IMR-90 (cell line): ENCODE measurements around the gene RTEL1. TPM values are rescaled to one million over a fixed set of nuclear protein-coding genes. Genes with fewer than 3 reads are reported as not detected.

Source experiments
- ATAC-seq: fragments of 200-7000 bp; cut with Tn5 transposase; 2 replicates; pipeline ENCODE4 v1.9.1; 2020; ENCODE audit warnings: low read depth, mild to moderate bottlenecking, moderate library complexity
- BruUV-seq: library from RNA; stranded (reverse); fragments of 400-500 nt; replicated peaks from 2 replicates; lab custom pipeline; 2021; lab: Mats Ljungman, UMichigan
- CTCF ChIA-PET: fragments of 300-600 bp; formaldehyde crosslinking; extraction: SDS; loops from one replicate; lab custom pipeline; 2021; ENCODE audit warnings: antibody characterized with exemption; lab: Yijun Ruan, JAX
- POLR2A ChIA-PET: fragments of 300-600 bp; sonication (Branson Sonifier 250); formaldehyde crosslinking; loops from one replicate; lab custom pipeline; 2022; ENCODE audit warnings: antibody characterized with exemption; ENCODE audit not compliant: unreplicated experiment; lab: Charles Lee
- DNase-seq: peaks from one replicate; pipeline ENCODE4 v3.0.0; 2013
- H2AFZ ChIP-seq: replicated peaks from 2 replicates; pipeline ENCODE3; 2013; ENCODE audit warnings: low read length, mild to moderate bottlenecking; ENCODE audit not compliant: poor library complexity
- H2AK5ac ChIP-seq: 2 replicates; pipeline ENCODE4 v1.6.1; 2013; ENCODE audit warnings: low read depth, low read length, inconsistent platforms
- H2AK9ac ChIP-seq: replicated peaks from 2 replicates; pipeline ENCODE3; 2013; ENCODE audit warnings: mild to moderate bottlenecking, low read depth, low read length, moderate library complexity; ENCODE audit not compliant: poor library complexity
- H2BK120ac ChIP-seq: 2 replicates; pipeline ENCODE4 v1.6.1; 2013; ENCODE audit warnings: low read depth, low read length, inconsistent platforms
- H2BK15ac ChIP-seq: 3 replicates; pipeline ENCODE4 v1.6.1; 2013; ENCODE audit warnings: low read depth, low read length, inconsistent platforms
- H2BK20ac ChIP-seq: 2 replicates; pipeline ENCODE4 v1.6.1; 2013; ENCODE audit warnings: low read depth, mild to moderate bottlenecking, inconsistent platforms, low read length, moderate library complexity
- H2BK5ac ChIP-seq: 2 replicates; pipeline ENCODE4 v1.6.1; 2013; ENCODE audit warnings: mild to moderate bottlenecking, low read depth, low read length, inconsistent platforms; ENCODE audit not compliant: poor library complexity, severe bottlenecking
- H3K14ac ChIP-seq: replicated peaks from 2 replicates; pipeline ENCODE4 v1.6.1; 2013; ENCODE audit warnings: low read depth, low read length, inconsistent platforms
- H3K18ac ChIP-seq: 2 replicates; pipeline ENCODE4 v1.6.1; 2013; ENCODE audit warnings: low read depth, low read length, control low read depth
- H3K23ac ChIP-seq: 2 replicates; pipeline ENCODE4 v1.6.1; 2013; ENCODE audit warnings: low read depth, low read length, inconsistent platforms
- H3K27ac ChIP-seq: 2 replicates; pipeline ENCODE4 v1.5.1; 2013; ENCODE audit warnings: mild to moderate bottlenecking, control low read depth, low read length; ENCODE audit not compliant: insufficient read depth
- H3K27me3 ChIP-seq: 2 replicates; pipeline ENCODE4 v1.6.1; 2013; ENCODE audit warnings: low read length; ENCODE audit not compliant: control insufficient read depth, insufficient read depth
- H3K36me3 ChIP-seq: 2 replicates; pipeline ENCODE4 v1.6.1; 2013; ENCODE audit warnings: low read length, mixed read lengths; ENCODE audit not compliant: control insufficient read depth, insufficient read depth
- H3K4ac ChIP-seq: 2 replicates; pipeline ENCODE4 v1.6.1; 2013; ENCODE audit warnings: low read depth, low read length, inconsistent platforms
- H3K4me1 ChIP-seq: 2 replicates; pipeline ENCODE4 v1.6.1; 2013; ENCODE audit warnings: low read length, mixed read lengths; ENCODE audit not compliant: control insufficient read depth, insufficient read depth
- H3K4me2 ChIP-seq: 2 replicates; pipeline ENCODE4 v1.6.1; 2013; ENCODE audit warnings: low read depth, mild to moderate bottlenecking, control low read depth, low read length, moderate library complexity
- H3K4me3 ChIP-seq: 2 replicates; pipeline ENCODE4 v1.5.1; 2013; ENCODE audit warnings: low read depth, mild to moderate bottlenecking, control low read depth, low read length, moderate library complexity; ENCODE audit not compliant: insufficient read depth
- H3K56ac ChIP-seq: 2 replicates; pipeline ENCODE4 v1.6.1; 2013; ENCODE audit warnings: low read length, inconsistent platforms; ENCODE audit not compliant: insufficient read depth; ENCODE audit errors: extremely low read depth
- H3K79me1 ChIP-seq, 2 experiments: 2 replicates each; pipeline ENCODE4 v1.6.1; 2013; ENCODE audit warnings: low read length in 2 of 2, inconsistent platforms in 1 of 2, low read depth in 1 of 2
- H3K9ac ChIP-seq: 2 replicates; pipeline ENCODE4 v1.6.1; 2013; ENCODE audit warnings: low read depth, low read length, control low read depth
- H3K9me1 ChIP-seq: 2 replicates; pipeline ENCODE4 v1.6.1; 2013; ENCODE audit warnings: low read length, inconsistent platforms; ENCODE audit not compliant: insufficient read depth
- H3K9me3 ChIP-seq: 2 replicates; pipeline ENCODE4 v1.6.1; 2013; ENCODE audit warnings: low read length; ENCODE audit not compliant: control insufficient read depth, insufficient read depth
- H4K20me1 ChIP-seq: 2 replicates; pipeline ENCODE4 v1.6.1; 2013; ENCODE audit warnings: low read length, inconsistent platforms; ENCODE audit not compliant: insufficient read depth
- H4K5ac ChIP-seq: 2 replicates; pipeline ENCODE4 v1.6.1; 2013; ENCODE audit warnings: mild to moderate bottlenecking, low read depth, low read length, control low read depth
- H4K8ac ChIP-seq, 2 experiments: 2 replicates each; pipeline ENCODE4 v1.6.1; 2013; ENCODE audit warnings: low read depth in 2 of 2, low read length in 2 of 2, control low read depth in 1 of 2, inconsistent platforms in 1 of 2
- H4K91ac ChIP-seq: 2 replicates; pipeline ENCODE4 v1.6.1; 2013; ENCODE audit warnings: low read depth, low read length, inconsistent platforms; ENCODE audit not compliant: insufficient read depth
- BHLHE40 ChIP-seq: fragments of 150-350 bp; IDR thresholded peaks from 2 replicates; pipeline ENCODE4 v1.6.1; 2016; ENCODE audit warnings: mild to moderate bottlenecking, low read depth, low read length
- CEBPB ChIP-seq: IDR thresholded peaks from 2 replicates; pipeline ENCODE4 v1.6.1; 2012; ENCODE audit warnings: low read depth, low read length, improper control_type of control experiment
- CHD1 ChIP-seq: IDR thresholded peaks from 2 replicates; pipeline ENCODE4 v1.6.1; 2012; ENCODE audit warnings: low read depth, low read length, improper control_type of control experiment
- CTCF ChIP-seq: conservative IDR thresholded peaks from 2 replicates; pipeline ENCODE4 v1.5.1; 2012; ENCODE audit warnings: mild to moderate bottlenecking, low read depth, low read length, improper control_type of control experiment
- ELK1 ChIP-seq: fragments of 150-350 bp; IDR thresholded peaks from 2 replicates; pipeline ENCODE4 v1.6.1; 2016; ENCODE audit warnings: low read depth, mild to moderate bottlenecking, low read length, moderate library complexity, borderline replicate concordance
- FOS ChIP-seq: fragments of 150-350 bp; IDR thresholded peaks from 2 replicates; pipeline ENCODE4 v1.6.1; 2016; ENCODE audit warnings: low read depth, low read length
- MAFK ChIP-seq: IDR thresholded peaks from 2 replicates; pipeline ENCODE4 v1.6.1; 2012; ENCODE audit warnings: low read depth, low read length, improper control_type of control experiment
- MAZ ChIP-seq: IDR thresholded peaks from 2 replicates; pipeline ENCODE4 v1.6.1; 2012; ENCODE audit warnings: low read depth, mild to moderate bottlenecking, low read length, improper control_type of control experiment, moderate library complexity, borderline replicate concordance
- MXI1 ChIP-seq: IDR thresholded peaks from 2 replicates; pipeline ENCODE4 v1.6.1; 2012; ENCODE audit warnings: low read depth, mild to moderate bottlenecking, low read length, moderate library complexity, borderline replicate concordance
- NFE2L2 ChIP-seq: fragments of 150-350 bp; IDR thresholded peaks from 2 replicates; pipeline ENCODE4 v1.6.1; 2016; ENCODE audit warnings: low read depth, mild to moderate bottlenecking, low read length
- POLR2A ChIP-seq: IDR thresholded peaks from 2 replicates; pipeline ENCODE4 v1.6.1; 2012; ENCODE audit warnings: mild to moderate bottlenecking, low read depth, low read length
- RAD21 ChIP-seq: IDR thresholded peaks from 2 replicates; pipeline ENCODE4 v1.6.1; 2012; ENCODE audit warnings: low read length, improper control_type of control experiment
- RCOR1 ChIP-seq: IDR thresholded peaks from 2 replicates; pipeline ENCODE4 v1.6.1; 2012; ENCODE audit warnings: mild to moderate bottlenecking, low read length, improper control_type of control experiment; ENCODE audit not compliant: insufficient replicate concordance
- RFX5 ChIP-seq: IDR thresholded peaks from 2 replicates; pipeline ENCODE4 v1.8.0; 2012; ENCODE audit warnings: low read depth, mild to moderate bottlenecking, low read length, moderate library complexity
- SMC3 ChIP-seq: fragments of 150-350 bp; IDR thresholded peaks from 2 replicates; pipeline ENCODE4 v1.6.1; 2016; ENCODE audit warnings: low read depth, mild to moderate bottlenecking, antibody characterized with exemption, low read length, moderate library complexity
- USF2 ChIP-seq: fragments of 150-350 bp; IDR thresholded peaks from 2 replicates; pipeline ENCODE4 v1.6.1; 2017; ENCODE audit warnings: mild to moderate bottlenecking, antibody characterized with exemption, low read length, low read depth
- WGBS, 2 experiments: methylation state at CpG; one replicate each; pipeline versions ENCODE4 v1.1.5 to v1.1.7; 2013; ENCODE audit warnings: missing lambda C conversion rate in 2 of 2; ENCODE audit not compliant: insufficient read length in 1 of 2; ENCODE audit errors: extremely low coverage in 2 of 2; 5-methylcytosine and 5-hydroxymethylcytosine counted together
- dilution Hi-C: fragments of 300-500 bp; cut with HindIII; formaldehyde crosslinking; loops from one replicate; pipeline ENCODE4 v1.14.3; 2018; ENCODE audit warnings: low sequenced_read_pairs; ENCODE audit not compliant: unreplicated experiment
- in situ Hi-C: fragments of 300-500 bp; cut with MboI; formaldehyde crosslinking; loops from 3 replicates; pipeline ENCODE4 v1.14.3; 2019; ENCODE audit warnings: low sequenced_read_pairs, inconsistent platforms, mixed read lengths
- intact Hi-C: fragments of 100-400 bp; cut with micrococcal nuclease; formaldehyde crosslinking; loops from 2 replicates; pipeline ENCODE4 v1.10.0; 2022
- polyA plus RNA-seq, 3 experiments: library from polyadenylated mRNA; depleted of rRNA; stranded (reverse); fragments of >200 nt; gene quantifications; 2 replicates each; pipeline ENCODE4 v1.2.3, GENCODE V29; 2012; ENCODE audit warnings: low replicate concordance in 1 of 3
- total RNA-seq: library from RNA; depleted of rRNA; stranded (reverse); fragments of >200 nt; gene quantifications from 2 replicates; pipeline ENCODE4 v1.2.3, GENCODE V29; 2012

RTEL1 gene
- total and polyA plus RNA-seq, 2 of the 4 experiments (the other 2 are of a cell fraction), result 14.7 to 18.8 TPM

- WGBS, 2 experiments, result 83% methylated on average over 16 of the region's 31 CpGs; no CpG with 5 or more reads in 1 of the 2 experiments
- ChIA-PET CTCF (no interaction called here), POLR2A (no interaction called here)
- Histone ChIP-seq H2AK9ac (no peak overlapping the region), H3K9ac (no peak overlapping the region), H3K79me1 (peaks cover 4 to 9% of the 10 kb centered on the region in 2 experiments; a peak in 2 of 4 replicates), H3K27me3 (no peaks in the 10 kb centered on the region), H3K9me3 (no peaks in the 10 kb centered on the region), H4K5ac (no peak overlapping the region), H3K56ac (no peak overlapping the region), H3K4ac (no peak overlapping the region), H4K20me1 (peaks cover 11% of the 10 kb centered on the region), H2BK5ac (no peak overlapping the region), H2AK5ac (no peak overlapping the region), H2BK15ac (no peak overlapping the region), H4K91ac (no peak overlapping the region), H2BK120ac (no peak overlapping the region), H3K4me2 (no peak overlapping the region), H3K36me3 (peaks cover 30% of the 10 kb centered on the region; the same call in 1 of the 2 replicates), H3K27ac (no peak overlapping the region), H3K23ac (no peak overlapping the region), H2AFZ (no peak overlapping the region), H3K4me3 (no peak overlapping the region), H3K18ac (no peak overlapping the region), H4K8ac (no peak overlapping the region), H3K9me1 (no peaks in the 10 kb centered on the region), H3K4me1 (peaks cover 10% of the 10 kb centered on the region), H2BK20ac (no peak overlapping the region), H3K14ac (no peak overlapping the region)
- DNase-seq, result no peak
- intact Hi-C loops (no loop called here), dilution Hi-C loops (no loop called here), in situ Hi-C loops (no loop called here)
- BruUV-seq, result no TSS peak
- ATAC-seq, result no peak
- TF ChIP-seq RFX5, result no peak
- no peak for TF ChIP-seq MAFK
- no peak for TF ChIP-seq FOS
- TF ChIP-seq CTCF, result no peak
- no peak for TF ChIP-seq RCOR1
- no peak for TF ChIP-seq SMC3
- TF ChIP-seq CHD1, result no peak
- no peak for TF ChIP-seq POLR2A
- TF ChIP-seq NFE2L2, result no peak
- no peak for TF ChIP-seq USF2
- TF ChIP-seq ELK1, result no peak
- no peak for TF ChIP-seq MAZ
- no peak for TF ChIP-seq MXI1
- TF ChIP-seq BHLHE40, result no peak
- TF ChIP-seq CEBPB, result no peak
- no peak for TF ChIP-seq RAD21
These were observed 85.3 kb downstream of the RTEL1 start for GRCh38 chr20:63743210-63743970.
